SK-N-SH treated with all-trans-retinoic acid at 6 μM for 48 hours (cell line): ENCODE data around the gene SEMA3F.

Experiments
- ATAC-seq: fragments of 200-7000 bp; cut with Tn5 transposase; 3 replicates; pipeline ENCODE4 v1.9.1; 2020; ENCODE audit warnings: mild to moderate bottlenecking, moderate library complexity
- ARNTL ChIP-seq: fragments of 450-650 bp; formaldehyde crosslinking; IDR thresholded peaks from 2 replicates; pipeline ENCODE4 v1.5.0; 2020; ENCODE audit warnings: low read depth, mild to moderate bottlenecking, moderate library complexity, borderline replicate concordance
- CREB5 ChIP-seq: fragments of 250-450 bp; sonication (Bioruptor Pico); IDR thresholded peaks from 2 replicates; pipeline ENCODE4 v1.5.1; 2020; ENCODE audit warnings: low read depth, mild to moderate bottlenecking, moderate library complexity
- CSDC2 ChIP-seq: fragments of 250-450 bp; sonication (Bioruptor Pico); IDR thresholded peaks from 2 replicates; pipeline ENCODE4 v1.5.0; 2020; ENCODE audit warnings: mild to moderate bottlenecking, moderate library complexity
- CSRNP3 ChIP-seq: fragments of 250-450 bp; sonication (Bioruptor Pico); IDR thresholded peaks from 2 replicates; pipeline ENCODE4 v1.5.1; 2021; ENCODE audit warnings: mild to moderate bottlenecking, moderate library complexity
- ESRRG ChIP-seq: fragments of 250-450 bp; sonication (Bioruptor Pico); IDR thresholded peaks from 2 replicates; pipeline ENCODE4 v1.6.1; 2021; ENCODE audit warnings: mild to moderate bottlenecking
- GLIS3 ChIP-seq: fragments of 250-450 bp; sonication (Bioruptor Pico); IDR thresholded peaks from 2 replicates; pipeline ENCODE4 v1.5.0; 2020; ENCODE audit warnings: mild to moderate bottlenecking, moderate library complexity
- ISL1 ChIP-seq: fragments of 250-450 bp; sonication (Bioruptor Pico); IDR thresholded peaks from 2 replicates; pipeline ENCODE4 v2.1.2; 2022; ENCODE audit warnings: mild to moderate bottlenecking, moderate library complexity
- OSR1 ChIP-seq: fragments of 250-450 bp; sonication (Bioruptor Pico); IDR thresholded peaks from 2 replicates; pipeline ENCODE4 v1.8.0; 2022; ENCODE audit warnings: moderate library complexity, mild to moderate bottlenecking, inconsistent platforms
- PATZ1 ChIP-seq: fragments of 250-450 bp; sonication (Bioruptor Pico); IDR thresholded peaks from 2 replicates; pipeline ENCODE4 v1.8.0; 2020; ENCODE audit warnings: mild to moderate bottlenecking, moderate library complexity, borderline replicate concordance
- POU6F1 ChIP-seq: fragments of 250-450 bp; sonication (Bioruptor Pico); IDR thresholded peaks from 2 replicates; pipeline ENCODE4 v1.8.0; 2021; ENCODE audit warnings: low read depth, mild to moderate bottlenecking, moderate library complexity, borderline replicate concordance
- PPARA ChIP-seq: fragments of 250-450 bp; sonication (Bioruptor Pico); IDR thresholded peaks from 2 replicates; pipeline ENCODE4 v1.5.0; 2020; ENCODE audit warnings: mild to moderate bottlenecking, borderline replicate concordance
- SNAI2 ChIP-seq: fragments of 250-450 bp; sonication (Bioruptor Pico); IDR thresholded peaks from 2 replicates; pipeline ENCODE4 v1.5.0; 2020; ENCODE audit warnings: mild to moderate bottlenecking, moderate library complexity
- TCF4 ChIP-seq: fragments of 250-450 bp; sonication (Bioruptor Pico); IDR thresholded peaks from 2 replicates; pipeline ENCODE4 v1.8.0; 2021; ENCODE audit warnings: mild to moderate bottlenecking, moderate library complexity, borderline replicate concordance
- TSHZ2 ChIP-seq: fragments of 250-450 bp; sonication (Bioruptor Pico); IDR thresholded peaks from 2 replicates; pipeline ENCODE4 v1.5.0; 2020; ENCODE audit warnings: mild to moderate bottlenecking, moderate library complexity
- ZC3H10 ChIP-seq: fragments of 250-450 bp; sonication (Bioruptor Pico); IDR thresholded peaks from 2 replicates; pipeline ENCODE4 v1.5.1; 2021; ENCODE audit warnings: mild to moderate bottlenecking, moderate library complexity
- ZFP3 ChIP-seq: fragments of 250-450 bp; sonication (Bioruptor Pico); IDR thresholded peaks from 2 replicates; pipeline ENCODE4 v1.5.0; 2020; ENCODE audit warnings: mild to moderate bottlenecking, moderate library complexity
- ZFP30 ChIP-seq: fragments of 450-650 bp; formaldehyde crosslinking; IDR thresholded peaks from 2 replicates; pipeline ENCODE4 v1.5.0; 2022; ENCODE audit warnings: mild to moderate bottlenecking, moderate library complexity
- ZNF565 ChIP-seq: fragments of 450-650 bp; formaldehyde crosslinking; conservative IDR thresholded peaks from 2 replicates; pipeline ENCODE4 v1.5.0; 2020; ENCODE audit warnings: low read depth, mild to moderate bottlenecking, moderate library complexity
- ZNF70 ChIP-seq: fragments of 450-650 bp; formaldehyde crosslinking; IDR thresholded peaks from 2 replicates; pipeline ENCODE4 v1.5.0; 2020; ENCODE audit warnings: mild to moderate bottlenecking, moderate library complexity
- ZNF8 ChIP-seq: fragments of 450-650 bp; formaldehyde crosslinking; IDR thresholded peaks from 2 replicates; pipeline ENCODE4 v1.5.0; 2020; ENCODE audit warnings: mild to moderate bottlenecking, moderate library complexity

The SEMA3F gene

GRCh38 chr3:50165910-50166538 lies 10.9 kb downstream of the SEMA3F start (continued):
- TF ChIP-seq GLIS3 (no peak), TSHZ2 (CRISPR knock-in tag) (no peak), SNAI2 (CRISPR knock-in tag) (no peak)
- TF ChIP-seq, all 23 proteins: peak for 0

GRCh38 chr3:50166620-50167019 lies 11.5 kb downstream of the SEMA3F start:
- TF ChIP-seq GLIS3 (no peak), ZNF565 (no peak), PATZ1 (CRISPR knock-in tag) (no peak), TCF4 (no peak), SNAI2 (CRISPR knock-in tag) (no peak), ZNF8 (CRISPR knock-in tag) (no peak), CSDC2 (CRISPR knock-in tag) (no peak)
- no peak for ATAC-seq

- no peak for ATAC-seq
- TF ChIP-seq ZFP30 (CRISPR knock-in tag): no peak
- no peak for TF ChIP-seq POU6F1
- TF ChIP-seq GLIS3: no peak
- no peak for TF ChIP-seq ISL1
- no peak for TF ChIP-seq ZFP3 (CRISPR knock-in tag)
- no peak for TF ChIP-seq ZNF70
- no peak for TF ChIP-seq ESRRG
- TF ChIP-seq CREB5 (CRISPR knock-in tag): no peak
- TF ChIP-seq ZC3H10 (CRISPR knock-in tag): no peak
- TF ChIP-seq ZNF565: no peak
- no peak for TF ChIP-seq OSR1 (CRISPR knock-in tag)
- TF ChIP-seq CSRNP3 (CRISPR knock-in tag): no peak
- TF ChIP-seq PPARA (CRISPR knock-in tag): no peak
- no peak for TF ChIP-seq TSHZ2 (CRISPR knock-in tag)
- TF ChIP-seq ARNTL (CRISPR knock-in tag): no peak
Observed at GRCh38 chr3:50167069-50167840, 12.1 kb downstream of the SEMA3F start.
